Cardiac ventricle fibroblast (primary cell): ENCODE measurements around the gene UGT3A1. TPM values are rescaled to one million over a fixed set of nuclear protein-coding genes. Genes with fewer than 3 reads are reported as not detected.

Experiments used
- total RNA-seq: library from RNA; depleted of rRNA; stranded (reverse); fragments of >200 nt; gene quantifications from 2 replicates; pipeline ENCODE4 v1.2.3, GENCODE V29; 2015

The UGT3A1 gene
- total RNA-seq, result not detected in 2 replicates

DNA sequence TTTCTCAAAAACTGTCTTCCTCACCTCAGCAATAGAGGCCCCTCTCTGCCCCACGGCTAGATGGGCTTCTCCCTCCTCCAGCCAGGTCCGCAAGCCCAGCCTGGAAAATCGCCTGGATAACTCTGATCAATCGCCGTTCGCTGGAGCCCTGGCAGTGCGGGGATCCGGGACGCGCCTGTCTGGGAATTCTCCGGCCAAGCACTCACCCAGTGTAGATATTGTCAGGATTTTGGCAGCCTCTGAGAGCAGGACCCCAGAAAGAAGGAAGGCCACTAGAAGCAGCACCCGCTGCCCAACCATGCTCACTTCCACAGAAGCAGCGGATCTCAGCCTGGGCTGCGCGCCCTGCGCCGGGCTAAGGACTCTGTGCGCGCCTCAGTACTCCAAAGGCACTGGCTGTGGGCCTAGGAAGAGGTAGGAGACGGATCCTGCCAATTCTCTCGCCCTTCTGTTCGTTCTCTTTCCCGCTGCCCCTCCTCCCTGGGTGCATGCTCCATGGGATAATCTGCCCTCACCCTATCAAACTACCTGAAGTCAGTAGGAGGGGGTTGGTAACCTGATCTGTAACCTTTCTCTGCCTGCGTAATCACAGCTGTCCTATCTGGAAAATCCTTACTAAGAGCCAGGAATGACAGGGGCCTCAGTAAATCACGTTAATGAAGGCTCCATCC, at the start of gene UGT3A1:
Gene UGT3A1, minus strand, starts transcription at position 450 of the 671 bp plus-strand sequence. Its CDS starts 150 bp downstream, at position 300.

GRCh38 chr5:35938568-35939227, 52.5 kb downstream of the UGT3A1 start, which contains the start of gene CAPSL:
Gene CAPSL (minus strand): TSS chr5:35938622. CDS start chr5:35921120, 17,502 bp downstream.

Other genes starting within 250 kb of the UGT3A1 start
- gene IL7R, start 134.5 kb downstream of the UGT3A1 start, total RNA-seq, result 0.06 TPM in 1 of 2 replicates, not detected in the other
- not detected in 2 replicates for gene CAPSL, start 52.8 kb downstream of the UGT3A1 start, total RNA-seq
- not detected in 2 replicates for gene UGT3A2, start 75.5 kb upstream of the UGT3A1 start, total RNA-seq
- 4.7 and 7.5 TPM in 2 replicates for gene LMBRD2, start 160.5 kb upstream of the UGT3A1 start, total RNA-seq
- 12.4 and 12.9 TPM in 2 replicates for gene SKP2, start 160.7 kb upstream of the UGT3A1 start, total RNA-seq